Measurements from ENCODE around the gene RPL37.
"Not testable (repeated sequence)": the region's sequence is repeated elsewhere in the genome, so short reads cannot be mapped to it uniquely, and the experiment has no call there.

The RPL37 gene

GRCh38 chr5:40798012-40798800 is 36.8 kb downstream of the RPL37 start, which contains the start of gene PRKAA1:
Gene PRKAA1, minus strand, starts transcription at chr5:40798374. Its CDS starts 185 bp downstream, at chr5:40798189.
- in situ Hi-C loops (cut with MboI; ENCODE audit: low sequenced_read_pairs), result no loop called here

- in situ Hi-C loops (cut with MboI; ENCODE audit: low sequenced_read_pairs), result no loop called here
Observed at GRCh38 chr5:40797273-40798011, 37.6 kb downstream of the RPL37 start.

GRCh38 chr5:40796487-40796889 is 38.5 kb downstream of the RPL37 start:
- in situ Hi-C loops (cut with MboI; ENCODE audit: low sequenced_read_pairs), result no loop called here

- in situ Hi-C loops (cut with MboI; ENCODE audit: low sequenced_read_pairs), result not testable (repeated sequence)
Observed at GRCh38 chr5:40794877-40795276, 40.1 kb downstream of the RPL37 start.

- in situ Hi-C loops (cut with MboI; ENCODE audit: low sequenced_read_pairs), result not testable (repeated sequence)
Observed at GRCh38 chr5:40794340-40794739, 40.7 kb downstream of the RPL37 start.

- in situ Hi-C loops (cut with MboI; ENCODE audit: low sequenced_read_pairs), result not testable (repeated sequence)
Observed at GRCh38 chr5:40792691-40793090, 42.3 kb downstream of the RPL37 start.

GRCh38 chr5:40791715-40792139 is 43.3 kb downstream of the RPL37 start:
- in situ Hi-C loops (cut with MboI; ENCODE audit: low sequenced_read_pairs), result no loop called here

- in situ Hi-C loops (cut with MboI; ENCODE audit: low sequenced_read_pairs), result no loop called here
Observed at GRCh38 chr5:40790947-40791593, 44.0 kb downstream of the RPL37 start.

GRCh38 chr5:40788941-40789340 is 46.1 kb downstream of the RPL37 start:
- in situ Hi-C loops (cut with MboI; ENCODE audit: low sequenced_read_pairs), result not testable (repeated sequence)

- in situ Hi-C loops (cut with MboI; ENCODE audit: low sequenced_read_pairs), result no loop called here
Observed at GRCh38 chr5:40787986-40788385, 47.0 kb downstream of the RPL37 start.

GRCh38 chr5:40786664-40787063 is 48.4 kb downstream of the RPL37 start:
- in situ Hi-C loops (cut with MboI; ENCODE audit: low sequenced_read_pairs), result not testable (repeated sequence)

GRCh38 chr5:40784916-40785315 is 50.1 kb downstream of the RPL37 start:
- in situ Hi-C loops (cut with MboI; ENCODE audit: low sequenced_read_pairs), result no loop called here

GRCh38 chr5:40784027-40784653 is 50.9 kb downstream of the RPL37 start:
- in situ Hi-C loops (cut with MboI; ENCODE audit: low sequenced_read_pairs), result no loop called here

- in situ Hi-C loops (cut with MboI; ENCODE audit: low sequenced_read_pairs), result no loop called here
Observed at GRCh38 chr5:40781843-40782409, 53.1 kb downstream of the RPL37 start.

- in situ Hi-C loops (cut with MboI; ENCODE audit: low sequenced_read_pairs), result no loop called here
Observed at GRCh38 chr5:40780858-40781257, 54.2 kb downstream of the RPL37 start.

- in situ Hi-C loops (cut with MboI; ENCODE audit: low sequenced_read_pairs), result no loop called here
Observed at GRCh38 chr5:40780199-40780598, 54.8 kb downstream of the RPL37 start.

GRCh38 chr5:40779561-40779960 is 55.5 kb downstream of the RPL37 start:
- in situ Hi-C loops (cut with MboI; ENCODE audit: low sequenced_read_pairs), result no loop called here

- in situ Hi-C loops (cut with MboI; ENCODE audit: low sequenced_read_pairs), result no loop called here
Observed at GRCh38 chr5:40778133-40778532, 56.9 kb downstream of the RPL37 start.

- in situ Hi-C loops (cut with MboI; ENCODE audit: low sequenced_read_pairs), result no loop called here
Observed at GRCh38 chr5:40776658-40776977, 58.4 kb downstream of the RPL37 start.

- in situ Hi-C loops (cut with MboI; ENCODE audit: low sequenced_read_pairs), result no loop called here
Observed at GRCh38 chr5:40775846-40776657, 59.0 kb downstream of the RPL37 start.
